B cell (primary cell): ENCODE measurements around the gene PEX11G. TPM values are rescaled to one million over a fixed set of nuclear protein-coding genes. Genes with fewer than 3 reads are reported as not detected.

ENCODE experiments used
- ATAC-seq: fragments of 200-7000 bp; cut with Tn5 transposase; one replicate; pipeline ENCODE4 v1.10.0; 2021; ENCODE audit warnings: low read depth, mild to moderate bottlenecking, moderate number of reproducible peaks, moderate library complexity
- CTCF ChIA-PET: fragments of 350-600 bp; sonication (Branson Sonifier 250); formaldehyde crosslinking; loops from one replicate; lab custom pipeline; 2021; ENCODE audit warnings: antibody characterized with exemption, inconsistent platforms; lab: Charles Lee
- POLR2A ChIA-PET: fragments of 350-600 bp; sonication (Branson Sonifier 250); formaldehyde crosslinking; loops from one replicate; lab custom pipeline; 2021; ENCODE audit warnings: antibody characterized with exemption; lab: Charles Lee
- DNase-seq: peaks from one replicate; pipeline ENCODE4 v3.0.0; 2013
- H2AFZ ChIP-seq: 2 replicates; pipeline ENCODE4 v1.6.1; 2012; ENCODE audit warnings: mild to moderate bottlenecking, low read depth, low read length; ENCODE audit not compliant: insufficient read depth, poor library complexity, severe bottlenecking
- H3K27ac ChIP-seq, 2 donors: 1 replicate in 1 of 2; 2 replicates in 1 of 2; pipeline ENCODE4 v1.5.1; 2012 to 2013; ENCODE audit warnings: low read length in 2 of 2, mild to moderate bottlenecking in 2 of 2, moderate library complexity in 1 of 2
- H3K27me3 ChIP-seq, 4 experiments: fragments of 200-600 bp in 1 of 4; sonication (generic) in 1 of 4; replicated peaks in 1 of 4; 1 replicate in 2 of 4; 2 replicates in 2 of 4; pipeline versions ENCODE4 v1.6.1 to v1.7.0; 2013 to 2016; ENCODE audit warnings: low read length in 3 of 4, mild to moderate bottlenecking in 2 of 4, mixed read lengths in 1 of 4, moderate library complexity in 1 of 4; ENCODE audit not compliant: insufficient read depth in 4 of 4, control insufficient read depth in 3 of 4; ENCODE audit errors: control extremely low read depth in 1 of 4
- H3K36me3 ChIP-seq, 2 experiments: replicated peaks in 1 of 2; 1 replicate in 1 of 2; 2 replicates in 1 of 2; pipeline versions ENCODE4 v1.6.1 to v1.7.1; 2013; ENCODE audit warnings: low read length in 1 of 2; ENCODE audit not compliant: insufficient read depth in 2 of 2, control insufficient read depth in 1 of 2; ENCODE audit errors: control extremely low read depth in 1 of 2, extremely low read depth in 1 of 2
- H3K4me1 ChIP-seq, 2 donors: fragments of 200-600 bp in 1 of 2; sonication (generic) in 1 of 2; 1 replicate in 1 of 2; 2 replicates in 1 of 2; pipeline versions ENCODE4 v1.5.1 to v1.6.1; 2013 to 2017; ENCODE audit warnings: low read length in 2 of 2; ENCODE audit not compliant: control insufficient read depth in 2 of 2, insufficient read depth in 2 of 2
- H3K4me2 ChIP-seq: replicated peaks from 2 replicates; pipeline ENCODE3; 2012; ENCODE audit warnings: mild to moderate bottlenecking, low read depth, low read length; ENCODE audit not compliant: poor library complexity, severe bottlenecking
- H3K4me3 ChIP-seq, 5 experiments: fragments of 200-600 bp in 1 of 5; sonication (generic) in 1 of 5; 1 replicate in 3 of 5; 2 replicates in 2 of 5; pipeline versions ENCODE4 v1.5.1 to v1.7.0; 2011 to 2016; ENCODE audit warnings: low read length in 4 of 5, mild to moderate bottlenecking in 4 of 5, low read depth in 2 of 5, control low read depth in 1 of 5, moderate library complexity in 1 of 5; ENCODE audit not compliant: insufficient read depth in 1 of 5; ENCODE audit errors: control extremely low read depth in 1 of 5, extremely low read depth in 1 of 5
- H3K79me2 ChIP-seq: fragments of 200-600 bp; sonication (generic); one replicate; pipeline ENCODE4 v1.6.0; 2016; ENCODE audit warnings: low read length; ENCODE audit not compliant: control insufficient read depth, insufficient read depth
- H3K9ac ChIP-seq: fragments of 200-600 bp; sonication (generic); 2 replicates; pipeline ENCODE4 v1.6.1; 2017; ENCODE audit warnings: mild to moderate bottlenecking, low read length, moderate library complexity
- H3K9me3 ChIP-seq, 3 donors: one replicate each; pipeline versions ENCODE4 v1.6.1 to v1.7.1; 2013; ENCODE audit warnings: low read length in 2 of 3; ENCODE audit not compliant: control insufficient read depth in 2 of 3, insufficient read depth in 1 of 3; ENCODE audit errors: control extremely low read depth in 1 of 3
- H4K20me1 ChIP-seq: 2 replicates; pipeline ENCODE4 v1.6.0; 2012; ENCODE audit warnings: mild to moderate bottlenecking, low read length; ENCODE audit not compliant: insufficient read depth, control insufficient read depth, poor library complexity, severe bottlenecking
- H3K27ac Mint-ChIP-seq: one replicate; pipeline ENCODE4 v1.8.0; 2021; ENCODE audit warnings: mixed read lengths
- H3K27me3 Mint-ChIP-seq: one replicate; pipeline ENCODE4 v1.8.0; 2021; ENCODE audit warnings: mixed read lengths
- H3K4me1 Mint-ChIP-seq: one replicate; pipeline ENCODE4 v1.8.0; 2021; ENCODE audit warnings: mixed read lengths
- H3K4me3 Mint-ChIP-seq: one replicate; pipeline ENCODE4 v1.8.0; 2021; ENCODE audit warnings: mixed read lengths
- H3K9me3 Mint-ChIP-seq: one replicate; pipeline ENCODE4 v1.8.0; 2022; ENCODE audit warnings: mixed read lengths; ENCODE audit not compliant: insufficient read depth
- EZH2 ChIP-seq: IDR thresholded peaks from 2 replicates; pipeline ENCODE4 v1.6.1; 2012; ENCODE audit warnings: borderline replicate concordance, low read depth, mild to moderate bottlenecking, moderate library complexity, low read length; ENCODE audit not compliant: insufficient read depth, poor library complexity, severe bottlenecking
- WGBS: methylation state at CpG from one replicate; pipeline ENCODE4 v1.1.5; 2013; ENCODE audit warnings: missing lambda C conversion rate; ENCODE audit not compliant: insufficient coverage; 5-methylcytosine and 5-hydroxymethylcytosine counted together
- intact Hi-C: fragments of 100-400 bp; cut with micrococcal nuclease; formaldehyde crosslinking; loops from one replicate; pipeline ENCODE4 v1.10.0; 2022
- polyA plus RNA-seq: library from polyadenylated mRNA; depleted of rRNA; stranded (reverse); fragments of >200 nt; gene quantifications from 2 replicates; pipeline ENCODE4 v1.2.3, GENCODE V29; 2012
- total RNA-seq, 2 donors: library from RNA; stranded (reverse); fragments of 120-200 nt in 1 of 2; gene quantifications; 1 replicate in 1 of 2; 2 replicates in 1 of 2; pipeline versions ENCODE4 v1.2.3 to v1.2.4, GENCODE V29; 2013 to 2022
- TF ChIP-seq, protein P1 (sequence below): fragments of 200-600 bp; IDR thresholded peaks from one replicate; pipeline ENCODE4 v1.8.0; 2022; ENCODE audit warnings: antibody characterized with exemption, mild to moderate bottlenecking

PEX11G gene
- total and polyA plus RNA-seq, 2 donors (not counting 1 experiment from before 2014, with no cell fraction given): 0.40 to 0.62 TPM

DNA sequence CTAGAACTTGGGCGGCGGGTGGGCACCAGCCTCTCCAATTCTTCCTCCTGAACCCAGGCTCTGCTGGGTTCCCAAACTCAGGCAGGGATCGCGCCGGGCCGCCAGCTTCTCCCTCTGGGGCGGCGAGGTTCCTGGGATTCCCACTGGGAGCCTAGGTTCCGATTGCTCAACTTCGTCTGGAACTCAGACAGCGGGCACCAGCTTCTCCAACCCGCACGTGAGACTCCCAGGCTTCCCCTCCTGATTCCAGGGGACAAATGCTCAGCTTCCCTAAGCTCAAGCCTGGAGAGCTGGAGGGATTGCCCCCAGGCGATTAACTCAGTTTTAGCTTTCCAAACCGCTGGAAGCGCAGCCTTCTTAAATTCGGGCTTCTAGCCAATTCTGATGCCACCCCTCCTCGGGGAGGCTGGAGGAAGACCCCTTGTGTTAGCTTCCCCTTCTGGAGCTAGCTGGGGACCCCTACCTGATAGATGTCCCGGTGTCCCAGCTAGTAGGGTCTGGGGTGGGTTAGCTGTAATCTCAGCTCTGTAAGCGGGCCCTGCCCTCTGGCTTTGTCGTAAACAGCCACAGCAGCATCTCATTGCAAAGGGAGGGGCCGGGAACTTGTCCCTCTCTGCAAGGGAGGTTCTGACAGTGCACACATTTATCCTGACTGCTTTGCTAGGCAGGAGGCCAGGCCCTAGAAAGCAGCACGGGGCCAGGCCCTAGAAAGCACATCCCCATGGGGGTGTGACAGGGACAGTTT lies 34.3 kb upstream of the PEX11G start:
- Mint-ChIP-seq H3K9me3 (no peaks in the 10 kb centered on the region), H3K4me3 (peak overlapping the region; percentile 91), H3K27me3 (no peaks in the 10 kb centered on the region), H3K27ac (peak overlapping the region; percentile 46), H3K4me1 (peaks cover 12% of the 10 kb centered on the region)
- POLR2A ChIA-PET: interaction anchor here (1.5 to 2.4 kb wide), 3 partner anchors 10 to 25 kb away, joined by 4 to 24 read pairs (median 10); partner anchors contain the start of gene PNPLA6
- TF ChIP-seq EZH2: no peak
- TF ChIP-seq, protein P1, sequence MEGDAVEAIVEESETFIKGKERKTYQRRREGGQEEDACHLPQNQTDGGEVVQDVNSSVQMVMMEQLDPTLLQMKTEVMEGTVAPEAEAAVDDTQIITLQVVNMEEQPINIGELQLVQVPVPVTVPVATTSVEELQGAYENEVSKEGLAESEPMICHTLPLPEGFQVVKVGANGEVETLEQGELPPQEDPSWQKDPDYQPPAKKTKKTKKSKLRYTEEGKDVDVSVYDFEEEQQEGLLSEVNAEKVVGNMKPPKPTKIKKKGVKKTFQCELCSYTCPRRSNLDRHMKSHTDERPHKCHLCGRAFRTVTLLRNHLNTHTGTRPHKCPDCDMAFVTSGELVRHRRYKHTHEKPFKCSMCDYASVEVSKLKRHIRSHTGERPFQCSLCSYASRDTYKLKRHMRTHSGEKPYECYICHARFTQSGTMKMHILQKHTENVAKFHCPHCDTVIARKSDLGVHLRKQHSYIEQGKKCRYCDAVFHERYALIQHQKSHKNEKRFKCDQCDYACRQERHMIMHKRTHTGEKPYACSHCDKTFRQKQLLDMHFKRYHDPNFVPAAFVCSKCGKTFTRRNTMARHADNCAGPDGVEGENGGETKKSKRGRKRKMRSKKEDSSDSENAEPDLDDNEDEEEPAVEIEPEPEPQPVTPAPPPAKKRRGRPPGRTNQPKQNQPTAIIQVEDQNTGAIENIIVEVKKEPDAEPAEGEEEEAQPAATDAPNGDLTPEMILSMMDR: no peak
- CTCF ChIA-PET: interaction anchor here (1.2 to 1.9 kb wide), 2 partner anchors 10 to 45 kb away, joined by 5 read pairs; no protein-coding TSS in a partner anchor
- H3K4me1 ChIP-seq: peaks cover 13 to 23% of the 10 kb centered on the region in 2 donors
- H3K4me3 ChIP-seq: peak overlapping the region; percentile 23 to 75 (median 67)
- H3K36me3 ChIP-seq: no peaks in the 10 kb centered on the region
- no peaks in the 10 kb centered on the region for H3K79me2 ChIP-seq
- H3K4me2 ChIP-seq: peak overlapping the region; percentile 95
- no peak for ATAC-seq
- DNase-seq: no peak
- peak overlapping the region; percentile 80 for H2AFZ ChIP-seq
- H3K9me3 ChIP-seq: peaks cover 0 to 3% (median 0%) of the 10 kb centered on the region in 3 donors
- 17% methylated on average over 23 of the region's 23 CpGs for whole genome bisulfite sequencing
- intact Hi-C loops: loop anchor here (1.0 to 5.0 kb wide), 5 partner anchors 11 to 1801 kb away; partner anchors contain the start of genes CATSPERD, LONP1, PET100 and PEX11G
- H4K20me1 ChIP-seq: no peaks in the 10 kb centered on the region
- peak overlapping the region in 1 of 2 donors; percentile 55 for H3K27ac ChIP-seq
- H3K9ac ChIP-seq: peak overlapping the region; percentile 75
- H3K27me3 ChIP-seq: no peaks in the 10 kb centered on the region
